NCI-H524 (cell line): ENCODE measurements around the gene HMCN2.
"Not testable (repeated sequence)": the region's sequence is repeated elsewhere in the genome, so short reads cannot be mapped to it uniquely, and the experiment has no call there.

Experiments used
- DNase-seq, 2 experiments: peaks; one replicate each; lab custom pipeline; 2025; lab: John Stamatoyannopoulos, UW

The HMCN2 gene

DNA sequence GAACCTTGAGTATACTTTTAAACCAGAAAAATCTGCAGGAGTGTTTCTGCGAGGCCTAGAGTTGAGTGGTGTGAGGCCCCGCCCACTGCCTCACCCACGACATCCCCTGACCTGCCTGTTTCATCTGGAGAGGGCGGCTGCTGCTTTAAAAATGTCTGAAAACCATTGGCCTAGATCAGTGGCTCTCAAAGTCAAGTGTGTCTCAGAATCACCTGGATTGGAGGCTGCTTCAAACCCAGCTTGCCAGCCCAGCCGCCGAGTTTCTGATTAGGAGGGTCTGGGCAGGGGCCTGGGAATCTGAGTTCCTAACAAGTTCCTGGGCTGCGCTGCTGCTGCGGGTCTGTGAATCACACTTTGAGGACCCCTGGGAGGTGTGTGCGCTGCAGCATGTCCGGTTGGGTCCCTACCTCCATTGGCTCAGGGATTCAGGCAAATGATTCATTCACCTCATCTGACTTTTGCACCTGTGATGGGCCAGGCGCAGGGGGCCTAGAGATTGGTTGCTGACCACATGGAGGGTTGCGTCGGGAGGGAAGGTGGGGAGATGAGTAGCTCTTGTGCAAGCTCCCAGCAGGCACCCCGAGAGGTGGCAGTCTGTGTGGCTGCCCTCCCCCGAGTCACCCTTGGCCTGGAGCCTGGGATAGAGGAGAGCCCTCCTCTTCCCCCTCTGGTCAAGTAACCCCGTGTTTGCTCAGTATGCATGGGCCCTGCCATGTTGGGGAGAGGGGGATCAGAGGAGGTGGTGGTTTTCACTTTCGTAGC, 27.6 kb upstream of the HMCN2 start:
- no peak for DNase-seq

DNA sequence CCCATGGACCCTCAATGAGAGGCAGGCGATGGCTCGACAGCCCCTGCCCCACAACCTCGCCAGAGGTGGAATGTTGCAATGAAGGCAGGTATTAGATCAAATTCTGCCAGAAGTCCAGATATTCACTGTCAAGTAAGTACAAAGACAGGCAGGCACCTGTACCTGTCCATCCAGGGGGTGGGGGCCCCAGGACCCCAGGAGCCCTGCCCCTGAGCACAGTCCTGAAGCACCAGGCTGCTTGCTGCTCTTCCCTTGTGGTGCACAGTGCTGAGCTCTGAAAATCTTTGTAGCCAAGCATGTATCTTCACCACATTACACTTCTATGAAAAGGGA, 26.2 kb upstream of the HMCN2 start:
- DNase-seq = no peak

DNA sequence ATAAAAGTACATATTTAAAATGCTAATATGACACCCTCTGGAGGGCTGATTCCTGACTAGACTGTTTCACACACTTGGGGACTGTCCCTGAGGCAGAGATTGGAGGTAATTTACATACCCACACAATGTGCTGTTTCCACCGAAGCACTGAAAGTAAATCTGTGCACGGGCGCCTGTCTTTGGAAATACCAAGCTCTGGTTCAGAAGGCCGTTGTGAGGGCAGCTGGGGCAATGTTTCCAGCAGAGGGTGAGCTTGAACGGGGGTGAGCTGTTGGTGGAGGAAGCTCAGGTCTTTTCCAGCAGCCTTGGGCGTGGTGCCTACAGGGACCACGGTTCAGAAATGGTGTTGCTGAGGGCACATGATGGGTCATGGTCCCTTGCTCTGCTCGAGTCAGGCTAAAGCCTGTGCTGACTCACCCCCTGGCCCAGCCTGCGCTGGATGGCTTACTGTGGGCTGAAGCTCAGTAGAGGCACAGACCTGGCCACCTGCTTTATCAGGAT, 25.8 kb upstream of the HMCN2 start:
- peak in 1 of 2 experiments; percentile 24 for DNase-seq

DNA sequence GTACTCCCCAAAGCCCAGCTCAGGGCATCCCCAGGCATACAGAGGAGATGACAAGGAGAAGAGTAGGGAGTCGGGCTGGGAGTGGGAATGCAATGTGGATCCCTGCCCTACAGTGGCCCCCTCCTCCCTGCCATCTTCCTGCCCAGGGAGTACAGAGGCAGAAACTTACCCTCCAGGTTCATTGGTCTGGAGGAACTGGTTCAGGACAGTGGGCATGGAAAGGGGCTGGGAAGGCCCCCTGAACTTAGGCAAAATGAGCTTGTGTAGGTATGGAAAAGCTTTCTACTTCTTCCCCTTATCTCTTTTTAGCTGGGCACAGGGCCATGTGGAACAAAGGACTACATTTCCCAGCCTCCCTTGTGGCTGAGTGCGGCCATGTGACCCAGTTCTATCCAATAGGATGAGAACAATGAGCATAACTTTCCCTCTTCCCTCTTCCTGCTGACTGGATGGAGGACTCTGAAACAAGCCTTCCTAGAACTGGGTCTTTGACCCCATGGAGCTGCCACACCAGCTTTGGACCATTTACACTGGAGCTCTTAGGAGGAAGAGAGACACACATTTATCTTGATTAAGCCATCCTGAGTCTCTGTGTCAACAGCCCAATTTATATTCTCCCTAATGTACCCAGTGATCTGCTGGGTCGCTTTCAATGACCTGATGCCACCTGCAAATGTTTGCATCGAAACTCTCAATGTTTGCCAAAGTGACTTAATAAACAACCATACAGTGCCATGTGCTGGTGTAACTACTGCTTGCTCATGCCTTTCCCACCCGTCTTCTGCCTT, 25.0 kb upstream of the HMCN2 start:
- peak; percentile 58 to 69 for DNase-seq

DNA sequence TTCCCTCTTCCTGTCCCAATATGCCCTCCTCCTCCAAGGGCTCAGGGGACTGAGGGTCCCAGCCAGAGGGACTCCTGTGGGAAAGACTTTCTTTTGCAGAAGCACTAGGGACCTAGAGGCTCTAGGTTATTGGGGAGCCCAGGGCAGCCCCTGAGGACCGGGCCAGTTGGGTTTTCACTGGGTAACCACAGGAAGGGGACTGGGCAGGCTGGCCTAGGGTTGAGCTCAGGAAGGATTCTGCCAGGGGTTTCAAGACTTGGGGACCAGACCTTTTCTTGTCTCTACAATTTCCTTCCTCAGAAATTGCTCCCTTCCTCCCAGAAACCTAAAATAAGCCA, 24.4 kb upstream of the HMCN2 start:
- no peak for DNase-seq

DNA sequence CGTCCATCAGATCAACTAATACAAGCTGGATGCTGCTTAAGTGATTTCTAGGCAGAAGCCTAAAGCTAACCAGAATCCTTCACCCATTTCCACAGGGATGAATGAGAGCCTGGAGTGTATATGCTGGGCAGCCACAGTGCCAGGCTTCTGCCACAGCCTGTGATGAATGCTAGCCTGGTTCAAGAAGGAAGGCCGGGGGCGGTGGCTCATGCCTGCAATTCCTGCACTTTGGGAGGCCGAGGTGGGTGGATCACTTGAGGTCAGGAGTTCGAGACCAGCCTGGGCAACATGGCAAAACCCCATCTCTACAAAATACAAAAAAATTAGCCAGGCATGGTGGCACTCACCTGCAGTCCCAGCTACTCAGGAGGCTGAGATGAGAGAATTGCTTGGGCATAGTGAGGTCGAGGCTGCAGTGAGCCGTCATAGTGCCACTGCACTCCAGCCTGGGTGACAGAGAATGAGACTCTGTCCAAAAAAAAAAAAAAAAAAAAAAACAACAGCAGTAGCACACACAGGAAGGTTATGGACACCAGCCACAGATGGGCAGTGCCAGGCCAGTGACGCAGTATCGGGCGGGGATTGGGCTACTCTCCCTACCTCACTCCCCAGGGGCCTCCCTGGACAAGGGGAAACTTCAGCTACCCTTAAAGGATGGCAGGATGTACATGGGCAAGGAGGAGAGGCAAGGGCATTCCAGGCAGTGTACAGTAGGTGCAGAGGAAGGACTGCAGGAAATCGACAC, 23.1 kb upstream of the HMCN2 start:
- DNase-seq = no peak

DNA sequence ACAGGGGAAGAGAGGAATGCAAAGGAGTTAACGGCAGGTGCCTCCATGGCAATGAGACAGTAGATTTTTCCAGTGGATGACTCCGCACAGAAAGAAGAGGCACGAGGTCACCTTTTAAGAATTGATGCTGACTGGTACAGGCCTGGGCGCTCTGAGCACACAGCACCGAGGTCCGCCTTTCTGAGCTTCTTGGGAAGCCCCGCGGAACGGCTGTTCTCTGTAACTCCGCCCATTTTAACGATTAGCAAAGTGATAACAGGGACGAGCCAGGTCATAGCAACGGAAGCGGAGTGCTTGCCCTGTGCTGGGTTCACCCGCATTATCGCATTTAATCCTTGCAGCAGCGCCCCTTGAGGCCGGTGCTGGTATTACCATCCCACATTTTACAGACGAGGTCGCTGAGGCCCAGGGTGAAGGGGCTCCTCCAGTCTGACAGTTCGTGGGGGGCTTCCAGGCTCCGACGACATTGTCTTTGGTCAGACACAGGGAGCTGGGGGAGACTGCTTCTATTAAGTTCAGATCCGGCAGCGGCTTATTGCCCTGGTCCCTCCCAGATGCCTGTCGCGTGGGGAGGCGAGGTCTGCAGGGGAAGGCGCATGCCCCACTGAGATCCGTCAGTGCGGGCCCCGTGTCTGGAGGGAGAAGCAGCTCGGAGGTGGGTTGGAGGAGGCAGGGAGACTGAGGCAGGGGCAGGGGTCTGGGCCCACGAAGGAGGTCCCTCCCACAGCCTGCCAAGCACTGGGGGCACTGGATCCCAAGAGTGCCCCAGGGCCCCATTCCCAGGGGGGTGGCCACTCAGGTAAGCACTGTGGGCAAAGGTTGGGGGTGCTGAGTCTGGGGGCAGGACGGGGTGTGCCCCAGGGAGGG, 22.3 kb upstream of the HMCN2 start:
- peak; percentile 43 to 80 for DNase-seq

DNA sequence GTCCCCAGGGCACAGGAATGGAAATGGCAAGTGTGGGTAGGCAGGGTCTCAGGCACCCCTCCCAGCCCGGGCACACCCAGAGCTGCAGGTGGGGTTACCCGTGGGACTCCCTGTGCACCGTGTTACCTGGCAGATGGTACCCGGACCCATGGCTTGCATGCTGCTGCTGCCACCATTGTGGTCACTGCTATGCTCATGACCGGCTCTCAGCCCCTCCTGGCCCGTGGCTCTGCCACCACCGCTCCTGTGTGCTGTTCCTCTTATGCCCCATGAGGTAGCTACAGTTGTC, 21.7 kb upstream of the HMCN2 start:
- DNase-seq = no peak

DNA sequence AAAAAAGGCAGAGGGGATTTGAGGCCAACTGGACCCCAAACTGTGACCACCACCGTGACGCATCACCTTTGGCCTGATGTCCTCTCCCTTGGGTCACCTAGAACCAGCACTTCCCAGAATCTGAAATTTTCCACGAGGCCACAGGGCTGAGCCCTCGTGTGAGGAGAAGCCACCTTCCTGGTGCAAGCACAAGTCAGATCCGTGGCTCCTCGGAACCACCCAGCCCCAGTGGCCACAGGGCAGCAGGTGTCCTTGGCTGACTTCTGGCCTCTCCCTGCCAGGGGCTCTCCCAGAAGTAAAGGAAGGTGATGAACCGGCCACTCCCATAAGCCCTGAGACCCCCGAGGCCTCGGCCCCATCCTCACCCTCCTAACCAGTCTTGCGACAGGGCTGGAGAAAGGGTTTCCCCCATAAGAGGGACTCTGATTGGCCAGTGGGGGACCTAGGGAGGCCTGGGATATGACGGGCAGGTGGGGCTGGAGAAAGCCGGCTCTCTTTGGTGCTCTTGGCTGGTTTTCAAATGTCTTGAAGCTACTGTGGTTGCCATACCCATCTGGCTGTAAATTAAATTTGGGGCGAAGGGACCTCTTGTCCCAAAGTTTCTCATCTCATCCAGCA, 20.9 kb upstream of the HMCN2 start:
- DNase-seq = no peak

DNA sequence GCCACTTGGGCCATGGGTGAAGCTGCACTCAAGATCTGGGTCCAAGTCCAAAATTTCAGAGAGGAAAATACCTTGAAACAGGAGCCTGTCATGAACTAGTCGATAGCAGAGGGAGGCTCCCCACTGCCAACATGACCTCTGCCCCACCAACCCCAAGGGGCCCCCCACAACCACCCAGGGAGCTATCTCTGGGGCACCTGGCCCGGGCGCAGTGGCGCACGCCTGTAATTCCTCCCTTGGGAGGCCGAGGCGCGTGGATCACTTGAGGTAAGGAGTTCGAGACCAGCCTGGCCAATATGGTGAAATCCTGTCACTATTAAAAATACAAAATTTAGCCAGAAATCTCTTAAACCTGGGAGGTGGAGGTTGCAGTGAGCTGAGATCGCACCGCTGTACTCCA, 20.1 kb upstream of the HMCN2 start:
- no peak for DNase-seq

DNA sequence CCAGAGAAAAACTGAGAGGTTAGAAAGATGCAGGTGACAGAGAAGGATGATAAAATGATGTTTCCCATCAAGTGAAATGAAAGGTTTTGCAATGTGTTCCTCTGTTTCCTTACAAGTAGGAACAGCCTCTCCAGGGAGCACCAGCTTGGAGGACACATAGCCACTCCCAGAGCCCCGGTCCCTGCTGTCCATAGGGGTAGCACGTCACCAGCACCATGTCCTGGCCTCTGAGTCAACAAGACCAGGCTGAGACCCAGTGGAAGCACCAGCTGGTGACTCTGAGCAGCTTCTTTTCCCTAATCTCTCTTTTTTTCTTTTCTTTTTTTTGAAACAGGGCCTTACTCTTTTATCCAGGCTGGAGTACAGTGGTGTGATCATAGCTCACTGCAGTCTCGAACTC, 19.4 kb upstream of the HMCN2 start:
- DNase-seq = no peak

DNA sequence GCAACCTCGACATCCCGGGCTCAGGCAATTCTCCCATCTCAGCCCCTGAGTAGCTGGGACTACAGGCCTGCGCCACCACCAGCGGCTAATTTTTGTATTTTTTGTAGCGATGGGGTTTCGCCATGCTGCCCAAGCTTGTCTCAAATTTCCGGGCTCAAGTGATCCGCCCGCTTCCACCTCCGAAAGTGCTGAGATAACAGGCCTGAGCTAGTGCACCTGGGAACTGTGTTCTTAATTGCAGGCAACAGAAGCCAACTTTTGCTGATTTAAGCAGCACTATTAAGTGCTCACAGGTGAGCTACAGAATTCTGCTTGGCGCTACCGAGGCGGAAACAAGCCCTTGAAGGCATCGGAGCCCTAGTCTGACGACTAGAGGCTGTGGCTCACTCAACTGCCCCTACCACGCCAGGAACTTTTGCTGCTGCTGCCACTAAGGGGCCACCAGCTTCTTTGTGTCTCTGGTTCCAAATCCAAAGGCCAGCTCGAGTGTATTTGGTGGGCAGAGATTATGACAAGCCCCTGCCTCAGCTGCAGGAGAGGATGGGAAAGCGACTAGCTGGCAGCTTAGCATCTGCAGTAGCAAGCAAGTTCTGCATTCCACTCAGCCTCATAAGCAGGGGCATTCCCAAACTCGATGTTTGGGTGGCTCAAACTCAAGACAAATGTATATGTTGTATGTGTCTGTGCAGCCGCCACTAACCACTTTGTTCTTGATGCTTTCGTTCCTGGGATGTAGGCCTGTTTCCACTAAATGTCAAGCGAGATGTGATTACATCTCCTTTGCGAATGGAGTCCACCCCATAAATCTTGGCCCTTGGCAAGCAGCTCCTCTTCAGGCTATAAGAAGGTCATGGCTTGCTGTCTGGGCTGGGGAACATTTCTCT, 10.6 kb upstream of the HMCN2 start:
- no peak for DNase-seq

DNA sequence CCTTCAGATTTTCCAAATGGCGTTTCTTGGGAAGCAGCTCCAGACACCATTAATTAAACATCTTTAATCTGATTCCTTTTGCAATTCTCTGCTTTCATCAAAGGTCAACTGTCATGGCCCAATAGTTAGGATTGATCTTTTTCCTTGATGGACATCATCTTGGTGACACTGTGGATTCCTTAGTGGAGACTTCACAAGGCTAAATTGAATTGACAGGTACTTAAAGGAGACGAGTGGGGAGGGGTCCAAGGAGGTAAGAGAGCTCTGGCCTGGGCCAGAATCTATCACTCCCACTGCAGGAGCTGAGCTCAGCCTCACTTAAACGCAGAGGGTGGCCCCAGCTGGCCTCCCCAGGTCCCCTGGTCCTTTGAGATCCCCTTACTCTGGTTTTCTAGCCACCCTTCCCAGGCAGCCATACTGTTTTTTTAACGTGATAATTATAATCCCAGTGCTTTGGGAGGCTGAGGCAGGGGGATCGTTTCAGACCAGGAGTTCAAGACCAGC, 9.9 kb upstream of the HMCN2 start:
- DNase-seq = no peak

DNA sequence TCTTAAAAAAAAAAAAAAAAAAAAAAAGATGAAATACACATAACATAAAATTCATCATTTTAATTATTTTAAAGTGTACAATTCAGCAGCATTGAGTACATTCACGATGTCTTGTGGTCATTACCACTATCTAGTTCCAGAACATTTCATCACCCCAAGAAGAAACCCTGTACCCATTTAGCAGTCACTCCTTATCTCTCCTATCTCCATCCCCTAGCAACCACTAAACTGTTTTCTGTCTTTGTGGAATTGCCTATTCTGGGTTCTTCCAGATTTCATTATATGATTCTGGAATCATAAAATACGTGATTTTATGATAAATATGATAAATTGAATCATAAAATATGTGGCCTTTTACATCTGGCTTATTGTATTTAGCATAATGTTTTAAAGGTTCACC, 8.9 kb upstream of the HMCN2 start:
- no peak for DNase-seq

DNA sequence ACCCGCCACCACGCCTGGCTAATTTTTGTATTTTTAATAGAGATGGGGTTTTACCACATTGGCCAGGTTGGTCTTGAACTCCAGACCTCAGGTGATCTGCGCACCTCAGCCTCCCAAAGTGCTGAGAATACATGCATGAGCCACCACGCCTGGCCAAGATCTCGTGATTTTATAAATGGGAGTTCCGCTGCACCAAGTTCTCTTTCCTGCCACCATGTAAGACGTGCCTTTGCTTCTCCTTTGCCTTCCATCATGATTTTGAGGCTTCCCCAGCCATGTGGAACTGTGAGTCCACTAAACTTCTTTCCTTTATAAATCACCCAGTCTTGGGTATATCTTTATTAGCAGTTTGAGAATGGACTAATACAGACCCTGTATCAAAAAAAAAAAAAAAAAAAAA, 7.4 kb upstream of the HMCN2 start:
- not testable (repeated sequence) for DNase-seq

DNA sequence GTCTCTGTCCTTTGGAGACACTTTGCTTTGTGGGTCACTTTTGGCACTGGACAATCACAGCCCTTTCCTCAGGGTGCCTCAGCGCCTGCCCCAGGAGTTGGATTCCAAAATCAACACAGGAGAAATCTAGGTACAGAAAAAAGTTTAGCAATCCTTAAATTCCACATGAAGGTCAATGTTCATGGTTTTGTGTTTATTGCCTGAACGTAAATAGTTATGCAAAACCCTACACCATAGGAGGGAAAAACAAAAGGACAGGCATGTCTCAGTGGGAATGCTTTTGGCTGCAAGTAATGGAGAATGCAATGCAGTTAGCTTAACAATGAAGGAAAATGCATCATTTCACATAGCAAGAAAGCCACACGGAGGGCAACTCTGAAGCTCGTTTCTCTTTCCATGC, 6.5 kb upstream of the HMCN2 start:
- DNase-seq = no peak

DNA sequence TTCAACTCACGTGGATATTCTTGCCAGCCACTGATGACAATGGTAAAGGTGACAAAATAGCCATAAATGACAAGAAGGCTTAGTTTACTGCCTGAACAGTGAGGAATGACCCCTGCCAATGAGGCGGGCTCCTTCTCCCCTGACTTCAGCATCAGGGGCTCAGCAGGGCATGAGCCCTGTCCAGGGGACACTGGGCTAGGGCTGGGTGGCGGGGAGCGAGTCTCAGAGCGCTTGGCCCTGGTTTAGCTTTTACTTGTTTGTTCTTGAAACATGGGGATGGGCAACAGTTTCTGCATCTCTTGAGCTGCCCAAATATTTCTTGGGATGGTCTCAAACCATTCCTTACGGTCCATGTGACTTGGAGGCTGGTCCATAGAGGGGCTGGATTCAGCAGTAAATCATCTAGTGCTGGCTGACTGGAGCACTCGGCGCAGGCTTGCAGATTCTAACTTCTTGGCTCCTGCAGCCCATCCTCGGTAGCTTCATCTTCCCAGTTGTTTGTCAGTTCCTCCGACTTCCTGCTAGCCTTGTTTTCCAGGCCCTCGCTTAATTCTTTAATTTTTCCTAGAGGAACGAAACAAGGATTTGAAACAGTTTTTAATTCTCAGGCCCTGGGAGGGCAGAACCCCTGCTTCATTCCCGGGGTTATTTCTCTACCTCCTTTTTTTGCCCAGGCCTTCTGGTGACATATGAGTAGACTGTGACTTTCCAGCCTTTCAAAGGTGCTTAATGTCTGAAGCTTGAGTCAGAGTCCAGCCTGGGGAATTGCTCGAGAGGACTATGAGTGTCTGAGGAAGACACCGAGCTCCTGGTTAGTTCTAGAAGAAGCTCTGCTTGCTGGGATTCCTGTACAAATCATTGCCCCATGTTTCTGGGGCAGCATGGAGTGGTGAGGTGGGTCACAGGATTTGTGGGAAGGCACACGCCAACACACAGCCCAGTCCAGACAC, 4.5 kb upstream of the HMCN2 start:
- no peak for DNase-seq

DNA sequence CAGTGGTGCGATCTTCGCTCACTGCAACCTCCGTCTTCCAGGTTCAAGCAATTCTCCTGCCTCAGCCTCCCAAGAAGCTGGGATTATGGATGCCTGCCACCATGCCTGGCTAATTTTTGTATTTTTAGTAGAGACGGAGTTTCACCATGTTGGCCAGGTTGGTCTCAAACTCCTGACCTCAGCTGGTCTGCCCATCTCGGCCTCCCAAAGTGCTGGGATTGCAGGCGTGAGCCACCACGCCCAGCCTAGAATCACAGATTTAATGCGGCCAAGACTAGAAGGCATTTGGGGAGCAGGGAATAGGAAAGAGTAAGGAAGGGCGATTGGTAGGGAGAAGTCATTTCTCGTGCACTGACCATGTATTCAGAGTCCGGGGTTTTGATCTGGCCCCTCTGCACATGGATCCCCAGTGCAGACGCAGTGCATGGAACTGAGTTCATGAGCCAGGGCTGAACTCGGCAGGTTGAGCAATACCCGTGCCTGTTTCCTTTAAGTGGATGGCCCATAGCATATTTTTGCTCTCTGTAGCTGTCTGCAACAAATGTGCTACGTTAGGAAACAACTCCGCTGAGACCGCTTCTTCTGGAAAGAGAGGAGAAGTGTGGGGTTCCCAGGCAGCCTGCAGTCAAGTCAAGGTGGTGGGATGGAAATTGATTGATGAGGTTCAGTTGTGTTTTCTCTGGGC, 3.4 kb upstream of the HMCN2 start:
- DNase-seq = no peak

DNA sequence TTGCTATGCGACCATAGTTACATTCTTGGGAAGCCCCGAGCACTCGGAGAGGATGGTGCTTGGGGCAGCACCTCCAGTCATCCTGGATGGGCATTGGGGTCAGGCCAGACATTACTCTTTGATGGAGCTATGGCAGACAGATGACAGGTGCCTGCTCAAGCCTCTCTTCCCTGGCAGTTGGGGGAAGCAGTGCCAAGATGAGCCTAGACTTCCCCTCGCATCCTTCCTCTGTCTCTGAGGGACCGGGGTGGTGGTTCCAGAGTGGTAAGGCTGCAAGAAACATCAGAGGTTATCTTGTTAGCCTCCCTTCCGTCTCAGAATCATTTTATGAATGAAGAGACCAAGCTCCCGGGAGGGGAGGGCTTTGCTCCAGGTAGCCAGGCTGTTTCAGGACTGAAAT, 2.8 kb upstream of the HMCN2 start:
- no peak for DNase-seq
